Measurements from ENCODE around the gene TIPARP.
A peak's percentile ranks its signal among the peaks of the same experiment; 100 is the strongest.

Gene TIPARP, protein sequence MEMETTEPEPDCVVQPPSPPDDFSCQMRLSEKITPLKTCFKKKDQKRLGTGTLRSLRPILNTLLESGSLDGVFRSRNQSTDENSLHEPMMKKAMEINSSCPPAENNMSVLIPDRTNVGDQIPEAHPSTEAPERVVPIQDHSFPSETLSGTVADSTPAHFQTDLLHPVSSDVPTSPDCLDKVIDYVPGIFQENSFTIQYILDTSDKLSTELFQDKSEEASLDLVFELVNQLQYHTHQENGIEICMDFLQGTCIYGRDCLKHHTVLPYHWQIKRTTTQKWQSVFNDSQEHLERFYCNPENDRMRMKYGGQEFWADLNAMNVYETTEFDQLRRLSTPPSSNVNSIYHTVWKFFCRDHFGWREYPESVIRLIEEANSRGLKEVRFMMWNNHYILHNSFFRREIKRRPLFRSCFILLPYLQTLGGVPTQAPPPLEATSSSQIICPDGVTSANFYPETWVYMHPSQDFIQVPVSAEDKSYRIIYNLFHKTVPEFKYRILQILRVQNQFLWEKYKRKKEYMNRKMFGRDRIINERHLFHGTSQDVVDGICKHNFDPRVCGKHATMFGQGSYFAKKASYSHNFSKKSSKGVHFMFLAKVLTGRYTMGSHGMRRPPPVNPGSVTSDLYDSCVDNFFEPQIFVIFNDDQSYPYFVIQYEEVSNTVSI

DNA sequence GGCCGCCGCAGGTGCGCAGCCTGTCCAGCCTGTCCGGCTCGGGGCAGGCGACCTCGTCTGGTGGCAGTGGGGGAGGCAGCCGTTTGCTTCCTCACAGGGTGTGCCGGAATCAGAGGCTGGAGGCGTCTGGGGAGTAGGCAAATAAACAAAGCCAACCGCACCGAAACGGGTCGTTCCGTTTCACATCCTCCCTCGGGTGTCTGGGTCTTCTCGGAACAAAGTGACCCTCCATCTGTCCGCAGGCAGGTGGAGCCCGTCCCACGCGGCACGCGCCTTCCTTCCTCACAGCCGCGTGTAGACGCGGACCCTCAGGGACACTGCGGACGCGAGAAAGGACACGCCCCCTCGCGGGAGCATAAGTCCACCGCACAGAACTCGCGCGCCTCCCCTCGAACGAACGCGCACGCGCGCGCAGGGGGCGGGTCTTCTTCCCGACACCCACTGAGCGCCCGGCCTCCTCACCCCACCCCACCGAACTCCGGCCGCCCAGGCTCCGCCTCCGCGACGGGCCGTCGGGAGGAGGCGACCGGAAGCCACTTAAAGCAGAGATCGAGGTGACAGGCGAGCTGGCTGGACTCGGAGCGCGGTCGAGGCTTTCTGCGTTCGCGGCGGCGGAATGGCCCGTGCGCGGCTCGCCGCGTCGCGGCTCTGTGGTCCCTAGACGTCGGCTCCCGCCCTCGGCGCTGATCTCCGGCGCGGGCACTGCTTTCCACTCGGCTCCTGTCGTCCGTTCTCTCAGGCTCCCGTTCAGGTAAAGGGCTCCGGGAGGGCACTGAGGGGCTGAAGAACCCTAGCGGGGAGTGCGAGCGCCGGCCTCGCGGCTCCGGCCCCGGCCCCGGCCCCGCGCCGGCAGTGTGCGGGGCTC, at the start of gene TIPARP:
TIPARP (plus strand) TSS at position 545 of the 865 bp plus-strand sequence. CDS start 3,108 bp downstream, outside the sequence.
- DNase-seq = peak; percentile 99

DNA sequence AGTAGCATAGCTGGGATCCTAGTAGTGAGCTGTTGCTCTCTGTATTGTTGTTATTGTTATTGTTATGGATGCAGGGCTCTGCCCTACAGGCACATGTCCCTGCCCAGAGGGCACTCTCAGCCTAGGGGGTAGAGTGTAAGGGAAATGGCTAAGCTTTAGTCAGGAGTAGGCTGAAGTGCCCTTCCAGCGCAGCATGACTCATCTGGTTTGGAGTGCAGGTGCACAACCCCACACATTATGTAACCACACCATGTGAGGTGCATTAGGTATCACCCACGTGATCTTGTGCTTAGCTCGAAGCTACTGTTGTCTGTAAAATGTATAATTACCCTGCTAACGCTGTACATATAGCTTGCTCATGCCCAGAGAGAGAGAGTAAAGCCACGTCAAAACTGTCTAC, 48.3 kb upstream of the TIPARP start:
- DNase-seq = peak; percentile 80

DNA sequence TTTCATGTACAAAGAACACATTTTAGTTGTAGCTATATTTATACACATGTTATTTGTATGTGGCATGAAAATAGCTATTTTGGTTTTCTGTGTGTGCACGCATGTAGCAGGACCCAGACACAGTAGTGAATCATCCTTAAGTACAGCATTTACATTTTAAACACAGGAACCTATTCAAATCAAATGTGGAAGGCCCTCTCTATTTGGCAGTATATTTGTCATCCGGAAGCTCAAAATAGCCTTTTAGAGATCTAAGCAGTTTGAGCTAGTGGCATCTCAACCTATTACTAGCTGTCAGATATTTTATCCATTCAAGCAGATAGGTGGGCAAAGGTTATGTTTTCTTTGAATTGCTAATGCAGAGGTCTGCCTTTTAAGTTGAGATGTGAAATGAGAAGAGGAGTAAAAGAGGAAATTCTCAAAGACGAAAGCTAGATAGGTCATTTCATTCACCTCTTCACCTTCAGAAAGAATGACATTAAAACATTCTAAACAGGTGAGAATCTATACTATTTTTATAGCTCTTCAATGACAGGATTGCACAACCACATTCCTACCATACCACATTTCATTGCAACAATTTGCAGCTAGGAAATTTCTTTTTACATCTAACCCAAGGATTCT, 46.3 kb upstream of the TIPARP start:
- no peak for DNase-seq

DNA sequence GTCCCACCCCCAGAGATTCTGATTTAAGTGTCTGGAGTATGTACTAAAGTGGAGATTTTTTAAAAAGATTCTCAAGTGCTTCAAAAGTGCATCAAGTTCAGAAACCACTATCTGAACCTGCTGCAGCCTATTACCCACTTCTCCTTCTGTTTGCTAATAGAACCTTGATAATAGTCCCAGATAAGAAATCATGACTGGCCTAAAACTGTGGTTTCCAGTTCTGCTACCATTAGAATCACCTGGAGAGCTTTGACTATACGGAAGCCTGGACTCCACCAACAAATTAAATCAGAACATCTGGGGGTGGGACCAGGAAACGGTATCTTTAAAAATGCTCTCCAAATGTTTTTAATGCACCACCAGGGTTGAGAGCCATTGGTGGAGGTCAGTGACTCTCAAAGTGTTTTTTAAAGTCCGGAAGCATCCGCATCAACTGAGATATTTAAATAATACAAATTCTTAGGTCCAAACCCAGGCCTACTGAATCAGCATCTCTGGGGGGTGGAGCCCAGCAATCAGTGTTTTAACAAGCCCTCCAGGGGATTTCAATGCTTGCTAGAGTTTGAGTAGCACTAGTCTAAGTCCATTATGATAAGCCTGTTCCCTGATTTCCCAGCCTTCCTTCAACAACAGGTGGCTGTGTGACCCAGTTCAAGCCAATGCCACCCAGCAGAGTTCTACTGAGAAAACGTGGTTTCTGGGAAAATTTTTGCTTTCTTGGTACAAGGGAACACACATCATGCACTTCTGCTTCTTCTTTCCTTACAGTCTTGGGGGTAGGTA, 45.4 kb upstream of the TIPARP start:
- DNase-seq = no peak

DNA sequence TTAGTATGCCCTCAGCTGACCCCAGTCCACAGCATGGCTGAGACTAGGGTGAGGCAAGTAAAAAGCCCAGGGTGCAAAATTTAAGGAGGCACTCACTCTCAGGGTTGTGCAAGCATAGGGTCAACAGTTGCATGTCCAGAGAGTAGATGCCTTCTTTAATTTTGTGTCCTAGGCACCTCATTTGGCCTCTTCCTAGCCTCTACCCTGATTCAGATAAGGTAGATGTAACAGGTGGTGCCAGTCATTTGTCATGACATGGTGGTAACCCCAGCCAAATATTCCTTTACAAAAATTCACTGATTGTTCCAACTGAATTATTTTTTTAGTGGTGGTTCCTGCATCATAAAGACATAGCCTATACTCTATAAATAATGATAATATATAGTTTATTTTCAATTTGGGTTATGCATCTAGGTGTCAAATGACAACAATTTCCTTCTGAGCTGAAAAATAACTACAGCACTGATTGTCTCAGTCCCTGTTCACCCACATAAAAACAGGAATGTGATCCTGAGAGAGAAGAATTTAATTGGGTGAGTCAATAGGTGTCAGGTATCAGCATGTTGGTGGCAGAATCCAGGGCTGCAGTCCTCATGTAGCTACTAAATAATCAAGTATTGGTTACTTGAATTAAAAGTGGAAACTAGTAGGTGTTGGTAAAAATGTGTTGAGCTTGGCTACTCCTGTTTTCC, 44.2 kb upstream of the TIPARP start:
- peak; percentile 43 for DNase-seq

DNA sequence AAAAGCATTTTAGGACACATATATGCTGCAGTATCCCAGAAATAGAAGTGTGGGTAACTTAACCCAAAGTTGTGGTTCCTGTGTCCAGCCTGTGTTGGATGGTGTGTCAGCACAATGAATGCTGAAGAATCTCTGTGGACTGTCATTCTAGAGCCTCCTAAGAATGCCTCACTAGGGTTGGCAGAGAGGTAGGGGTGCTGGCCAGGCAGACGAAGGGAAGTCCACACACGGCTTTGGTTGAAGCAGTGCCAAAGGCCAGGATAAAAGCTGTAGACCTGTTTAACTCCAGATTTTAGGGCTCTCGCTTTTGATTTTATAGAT, 43.7 kb upstream of the TIPARP start:
- no peak for DNase-seq

DNA sequence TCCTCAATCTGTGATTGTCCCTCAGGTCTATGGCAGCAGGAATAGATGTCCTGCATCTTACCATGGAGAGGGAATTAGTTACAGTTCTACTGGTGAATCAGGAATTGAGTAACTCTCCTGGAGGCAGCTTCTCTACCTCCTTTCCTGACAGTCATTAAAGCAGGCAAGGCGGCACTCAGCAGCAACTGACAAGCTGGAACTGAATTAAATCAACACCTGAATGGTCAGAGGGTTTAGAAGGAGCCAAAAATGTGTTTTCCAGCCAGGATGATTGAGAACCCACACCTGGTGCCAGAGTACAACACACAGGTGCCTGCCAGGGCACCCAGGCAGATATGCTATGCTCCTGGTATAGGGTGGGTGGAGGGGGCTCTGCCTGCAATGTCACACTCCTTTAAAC, 43.1 kb upstream of the TIPARP start:
- DNase-seq = no peak

DNA sequence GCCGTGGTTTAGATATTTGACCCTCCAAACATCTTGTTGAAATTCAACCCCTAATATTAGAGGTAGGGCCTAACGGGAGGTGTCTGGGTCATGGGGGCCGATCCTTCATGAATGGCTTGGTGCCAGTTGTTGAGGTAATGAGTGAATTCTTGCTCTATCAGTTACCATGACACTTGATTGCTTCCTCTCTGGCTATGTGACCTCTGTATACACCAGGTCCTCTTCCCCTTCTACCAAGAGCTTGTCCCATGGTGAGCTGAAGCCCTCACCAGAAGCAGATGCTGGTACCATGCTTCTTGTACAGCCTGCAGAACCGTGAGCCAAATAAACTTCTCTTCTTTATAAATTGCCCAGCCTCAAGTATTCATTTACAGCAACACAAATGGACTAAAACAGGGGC, 41.8 kb upstream of the TIPARP start:
- DNase-seq = no peak

DNA sequence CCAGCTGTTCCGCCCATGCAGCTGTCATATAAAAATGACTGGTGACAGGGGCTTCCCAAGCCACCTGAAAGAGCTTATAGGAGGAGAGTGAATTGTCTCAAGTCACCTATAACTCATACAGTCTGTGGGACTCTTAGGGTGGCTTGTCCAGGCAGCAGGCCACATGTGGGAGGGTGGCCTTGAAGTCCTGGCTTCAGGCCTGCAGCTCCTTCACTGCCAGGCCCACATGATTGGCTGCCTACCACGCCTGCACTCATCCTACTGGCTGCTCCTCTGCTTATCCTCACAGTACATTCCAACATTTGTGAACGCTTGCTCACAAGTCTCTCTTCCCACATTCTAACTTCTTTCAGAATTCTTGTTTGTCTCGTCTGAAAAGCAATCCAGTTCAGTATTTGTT, 41.1 kb upstream of the TIPARP start:
- no peak for DNase-seq

DNA sequence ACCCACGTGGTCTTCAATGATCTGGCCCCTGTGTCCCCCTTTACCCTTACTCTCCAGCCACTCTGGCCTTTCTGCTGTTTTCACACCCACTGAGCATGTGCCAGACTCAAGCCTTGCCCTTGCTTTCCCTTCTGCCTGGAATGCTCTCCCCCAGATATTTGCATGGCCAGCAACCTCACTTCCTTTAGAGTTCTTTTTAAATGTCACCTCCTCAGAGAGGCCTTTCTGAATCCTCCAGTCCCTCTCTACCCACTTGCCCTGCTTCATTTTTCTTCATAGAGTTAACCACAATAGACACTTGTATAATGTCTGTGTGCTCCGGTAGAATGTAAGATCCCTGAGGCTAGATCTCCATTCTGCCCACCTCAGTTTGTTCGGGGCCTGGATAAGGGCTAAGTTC, 39.4 kb upstream of the TIPARP start:
- DNase-seq = no peak

DNA sequence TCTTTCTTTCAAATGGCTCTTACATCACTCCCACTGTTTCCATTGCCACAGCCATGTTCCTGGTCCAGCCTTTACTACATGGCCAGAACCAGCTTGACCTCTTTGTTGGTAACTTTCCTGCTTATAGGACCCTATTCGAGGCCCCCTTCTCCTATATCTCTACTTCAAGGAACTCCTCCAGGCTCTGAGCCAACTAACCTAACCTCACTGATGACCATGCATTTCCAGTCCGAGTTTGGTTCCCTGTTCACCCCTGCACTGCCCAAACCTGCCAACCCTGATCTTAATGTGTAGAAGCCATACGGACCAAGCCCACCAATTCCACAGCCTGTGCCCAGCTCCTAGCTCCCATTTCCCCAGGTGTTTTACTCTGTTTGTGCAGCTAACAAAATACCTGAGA, 38.4 kb upstream of the TIPARP start:
- no peak for DNase-seq

DNA sequence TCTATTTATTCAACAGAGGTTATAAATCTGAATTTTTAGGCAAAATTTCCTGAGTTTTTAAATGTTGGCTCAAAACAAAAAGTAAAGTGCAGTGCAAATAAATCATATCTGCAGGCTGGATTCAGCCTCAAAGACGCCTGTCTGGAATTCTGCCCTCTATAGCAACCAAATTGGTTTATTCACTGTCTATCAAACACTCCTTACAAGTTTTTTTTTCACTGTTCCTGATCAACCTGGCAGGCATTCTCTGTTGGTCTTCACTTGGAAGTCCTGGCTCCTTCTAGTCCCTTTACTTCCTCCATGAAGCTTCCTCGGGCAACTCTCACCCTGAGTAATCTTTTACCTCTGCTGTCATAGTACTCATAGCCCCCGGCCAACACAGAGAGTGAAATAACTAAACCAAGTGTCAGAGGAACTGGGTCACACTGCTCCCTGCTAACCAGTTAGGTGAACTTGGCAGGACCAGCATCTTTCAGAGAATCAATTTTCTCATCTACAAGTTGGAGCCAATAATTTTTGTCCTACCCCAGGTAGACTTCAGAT, 36.8 kb upstream of the TIPARP start:
- DNase-seq = no peak

DNA sequence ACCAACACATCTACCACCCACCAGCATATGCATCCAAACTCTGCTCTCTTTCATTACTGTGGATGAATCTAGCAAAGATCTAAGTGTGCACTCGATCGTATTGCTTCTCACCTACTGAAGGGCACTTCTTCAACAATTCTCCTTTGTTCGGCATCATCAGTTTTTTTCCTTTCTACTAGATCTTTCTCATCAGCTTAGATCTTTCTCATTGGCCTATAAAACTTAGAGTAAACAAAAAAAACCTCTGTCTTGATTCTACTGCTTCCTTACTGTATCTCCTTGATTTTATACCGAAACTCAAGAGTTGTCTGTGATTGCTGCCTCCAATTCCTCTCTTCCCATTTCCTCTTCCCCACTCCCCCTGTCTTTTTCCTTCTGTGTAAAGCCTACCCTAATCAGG, 36.1 kb upstream of the TIPARP start:
- no peak for DNase-seq

DNA sequence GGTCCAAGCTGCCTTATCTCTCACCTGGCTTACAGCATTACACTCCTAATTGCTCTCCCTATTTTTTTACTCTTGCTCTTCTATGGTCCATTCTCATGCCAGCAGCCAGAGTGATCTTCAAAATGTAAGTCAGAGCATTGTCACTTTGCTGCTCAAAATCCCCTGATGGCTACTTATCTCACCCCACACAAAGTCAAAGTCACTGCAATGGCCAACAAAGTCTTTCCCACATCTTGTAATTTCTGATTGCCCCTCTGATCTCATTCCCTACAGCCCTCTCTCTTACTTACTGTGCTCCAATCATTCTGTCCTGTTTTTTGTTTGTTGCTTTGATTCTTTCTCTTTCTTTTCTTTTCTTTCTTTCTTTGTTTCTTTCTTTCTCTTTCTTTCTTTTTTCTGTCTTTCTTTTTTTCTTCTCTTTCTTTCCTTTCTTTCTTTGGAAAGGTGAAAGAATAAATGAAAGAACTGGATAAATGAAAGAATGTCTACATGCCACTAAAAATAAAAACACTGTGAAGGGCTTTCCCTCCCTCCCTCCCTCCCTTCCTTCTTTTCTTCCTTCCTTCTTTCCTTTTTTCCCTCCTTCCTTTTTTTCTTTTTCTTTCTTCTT, 34.9 kb upstream of the TIPARP start:
- no peak for DNase-seq

DNA sequence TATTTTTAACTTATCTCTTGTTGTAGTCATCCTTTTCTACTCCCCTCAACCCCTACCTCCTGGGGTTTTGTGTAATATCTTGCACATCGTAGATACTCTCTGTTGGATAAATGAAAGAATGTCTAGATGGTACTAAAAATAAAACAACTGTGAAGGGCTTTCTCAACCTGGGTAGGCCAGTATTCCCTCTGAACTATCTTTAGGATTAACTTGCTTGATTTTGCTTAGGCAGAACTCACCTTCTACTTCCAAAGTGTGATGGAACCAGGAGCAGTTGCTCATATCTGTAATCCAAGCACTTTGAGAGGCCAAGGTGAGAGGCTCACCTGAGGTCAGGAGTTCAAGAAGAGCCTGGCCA, 32.8 kb upstream of the TIPARP start:
- DNase-seq = no peak

DNA sequence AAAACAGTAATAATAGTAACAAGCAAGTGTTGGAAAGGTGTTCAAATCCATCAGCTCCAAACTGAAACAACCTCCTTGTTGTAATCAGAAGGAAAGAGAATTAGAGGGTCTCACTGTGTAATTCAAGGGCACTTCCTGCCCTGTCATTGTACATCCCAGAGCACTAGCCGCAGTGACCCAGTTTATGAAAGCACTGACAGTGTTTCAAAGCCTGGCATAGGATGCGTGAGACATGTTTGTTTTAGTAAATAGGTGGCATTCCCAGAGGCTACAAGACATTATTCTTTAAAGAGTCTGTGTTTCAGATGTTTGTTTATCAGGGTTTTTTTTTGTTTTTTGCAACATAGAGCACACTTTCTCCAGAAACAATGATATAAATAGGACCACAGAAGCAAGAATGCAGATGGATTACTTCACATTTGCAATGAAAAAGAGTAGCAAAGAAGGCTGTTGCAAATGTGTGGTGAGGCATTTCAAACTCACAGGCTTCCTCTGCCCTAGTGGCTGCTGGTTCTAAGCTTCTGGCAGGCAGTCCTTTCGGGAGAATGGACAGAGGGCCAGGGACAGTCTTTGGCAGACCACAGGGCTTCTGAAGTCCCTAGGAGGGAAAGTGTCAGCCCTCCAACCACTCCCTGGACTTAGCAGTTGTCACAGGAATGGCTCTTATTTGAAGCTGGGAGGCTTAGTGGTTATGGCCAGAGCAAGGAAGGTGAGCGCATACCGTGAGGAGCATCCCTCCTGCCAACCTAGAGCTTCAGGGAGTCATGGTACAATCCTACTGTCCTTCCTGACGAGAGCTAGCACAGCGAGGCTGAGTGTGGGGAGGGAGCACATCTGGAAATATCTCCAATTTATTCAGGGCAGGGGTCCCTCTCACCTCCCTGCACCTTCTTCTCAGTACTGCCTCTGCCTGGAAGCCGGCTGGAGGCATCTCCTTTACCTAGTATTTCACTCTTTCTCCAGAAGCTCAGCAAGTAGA, 31.4 kb upstream of the TIPARP start:
- no peak for DNase-seq

DNA sequence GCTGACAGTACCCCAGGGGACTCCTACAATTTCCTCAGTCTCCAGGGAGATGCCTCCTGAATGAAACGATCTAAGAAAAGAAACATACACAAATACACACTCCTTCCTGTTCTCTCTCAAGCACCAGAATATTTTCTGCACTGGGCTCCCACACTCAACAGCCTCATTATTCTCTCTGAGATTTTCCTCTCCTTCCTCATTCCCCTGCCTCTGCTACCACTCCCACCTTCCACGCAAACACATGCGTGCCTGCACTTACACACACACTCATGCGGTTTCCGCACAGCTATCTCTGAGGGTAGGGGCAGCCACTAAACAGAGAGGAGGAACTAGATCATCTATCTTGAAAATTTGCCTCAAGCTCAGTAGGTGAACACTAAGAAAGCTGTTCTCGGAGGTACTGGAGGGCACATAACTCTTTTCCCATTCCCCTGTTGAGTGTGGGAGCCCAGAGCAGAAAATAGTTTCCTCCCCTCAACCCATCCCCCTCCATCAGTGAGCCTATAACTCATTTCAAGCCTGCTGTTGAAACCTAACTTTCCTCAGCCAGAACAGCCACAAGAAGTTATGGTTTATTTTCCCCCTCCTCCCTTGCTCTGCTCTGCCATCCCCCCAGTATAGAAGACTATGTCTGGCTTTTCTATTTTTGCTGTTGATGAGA, 30.5 kb upstream of the TIPARP start:
- peak; percentile 80 for DNase-seq

DNA sequence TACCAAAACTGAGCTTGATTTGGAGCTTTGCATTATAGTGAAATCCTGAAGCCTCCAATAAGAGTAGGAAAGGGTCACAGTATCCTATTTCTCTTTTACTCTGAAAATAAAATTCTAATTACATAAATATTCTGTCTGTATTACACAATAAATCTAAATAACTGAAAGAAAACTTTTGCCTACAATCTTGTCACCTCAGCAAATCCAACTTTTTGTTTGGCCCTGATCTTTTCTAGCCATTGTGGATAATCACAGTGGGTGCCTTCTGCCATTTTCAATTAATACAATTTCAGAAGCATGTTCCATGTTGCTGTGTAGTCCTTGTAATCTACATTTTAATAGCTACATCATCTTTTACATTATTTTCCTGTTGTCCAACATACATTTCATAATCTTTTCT, 29.4 kb upstream of the TIPARP start:
- no peak for DNase-seq

DNA sequence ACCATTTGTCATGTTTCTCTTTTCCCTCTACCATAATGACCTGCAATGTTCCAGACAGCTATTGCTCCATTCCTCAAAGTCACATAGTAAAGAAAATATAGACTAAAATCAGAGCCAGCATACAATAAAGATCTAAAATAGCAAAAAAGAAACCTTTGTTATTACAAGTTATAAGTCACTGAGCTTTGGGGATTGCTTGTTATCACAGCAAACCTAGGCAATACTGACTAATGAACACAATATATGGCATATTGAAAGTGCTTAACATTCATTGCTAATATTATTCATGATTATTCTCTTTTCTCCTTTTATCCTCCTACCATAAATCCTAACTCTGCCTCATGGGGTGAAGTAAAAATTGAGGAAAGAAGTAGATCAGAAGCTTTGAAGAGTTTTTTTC, 27.4 kb upstream of the TIPARP start:
- DNase-seq = no peak
